Activated T-helper 2 cell treated with anti-CD3 and anti-CD28 coated beads, Interferon-gamma antibody, Interleukin-2, Interleukin-4, amounts not matched to agents 10 μg/mL and 5 μg/mL and 100 μg/mL, durations not matched to agents 14 hours and 24 hours and 36 hours (primary cell): ENCODE measurements around the gene STAC. TPM values are rescaled to one million over a fixed set of nuclear protein-coding genes. Genes with fewer than 3 reads are reported as not detected.

ENCODE experiments used
- DNase-seq: peaks from one replicate; pipeline ENCODE4 v3.0.0; 2021; ENCODE audit warnings: low spot score
- H3K27ac Mint-ChIP-seq: one replicate; pipeline ENCODE4 v1.8.0; 2021; ENCODE audit warnings: mixed read lengths
- H3K27me3 Mint-ChIP-seq: one replicate; pipeline ENCODE4 v1.8.0; 2021; ENCODE audit warnings: low read depth, mixed read lengths
- H3K36me3 Mint-ChIP-seq: one replicate; pipeline ENCODE4 v1.8.0; 2021; ENCODE audit warnings: low read depth, mixed read lengths
- H3K4me1 Mint-ChIP-seq: one replicate; pipeline ENCODE4 v1.8.0; 2021; ENCODE audit warnings: low read depth, mixed read lengths
- H3K4me3 Mint-ChIP-seq: one replicate; pipeline ENCODE4 v1.8.0; 2021; ENCODE audit warnings: low read depth, mild to moderate bottlenecking, moderate library complexity, mixed read lengths
- H3K9me3 Mint-ChIP-seq: one replicate; pipeline ENCODE4 v1.8.0; 2021; ENCODE audit warnings: mixed read lengths
- intact Hi-C: fragments of 100-400 bp; cut with micrococcal nuclease; formaldehyde crosslinking; loops from one replicate; pipeline ENCODE4 v1.15.1; 2023
- total RNA-seq: library from RNA; stranded (reverse); gene quantifications from 2 replicates; pipeline ENCODE4 v1.2.3, GENCODE V29; 2022

STAC gene
- total RNA-seq, result not detected in 2 replicates

DNA sequence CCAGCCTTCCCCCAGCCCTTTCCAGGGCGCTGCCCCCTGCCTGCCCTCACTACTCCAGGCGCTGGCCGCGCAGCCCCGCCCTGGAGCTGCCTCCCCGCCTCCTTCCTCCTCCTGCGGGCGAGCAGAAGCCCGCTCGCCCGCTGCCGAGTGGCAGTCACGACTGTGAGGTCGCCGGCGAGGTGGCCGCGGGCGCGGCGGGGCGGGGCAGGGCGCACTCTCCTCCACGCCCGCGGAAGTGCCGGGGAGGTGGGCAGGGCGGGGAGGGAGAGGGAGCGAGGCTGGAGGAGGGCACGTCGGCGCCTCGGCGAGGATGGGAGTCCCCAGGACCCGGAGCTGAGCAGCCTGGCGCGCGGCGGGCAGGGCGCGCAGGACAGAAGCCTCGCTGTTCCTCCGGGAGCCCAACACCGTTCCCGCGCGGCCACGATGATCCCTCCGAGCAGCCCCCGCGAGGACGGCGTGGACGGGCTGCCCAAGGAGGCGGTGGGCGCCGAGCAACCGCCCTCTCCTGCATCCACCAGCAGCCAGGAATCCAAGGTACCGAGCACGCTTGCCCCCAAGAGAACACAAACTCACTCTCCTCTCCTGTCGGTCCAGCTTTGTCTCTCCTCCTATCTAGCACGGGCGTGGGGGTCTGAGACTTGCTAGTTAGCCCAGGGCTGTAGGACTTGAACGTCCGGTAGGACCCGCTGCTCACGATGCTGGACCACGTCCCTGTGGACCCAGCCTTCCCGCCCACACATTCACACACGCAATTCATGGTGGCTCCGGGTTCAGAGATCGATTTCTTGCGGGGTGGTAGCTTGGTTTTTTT, at the start of gene STAC:
STAC (plus strand) TSS at position 284 of the 811 bp plus-strand sequence; CDS start at position 424, 140 bp downstream.
- DNase-seq, result peak; percentile 9
- Mint-ChIP-seq H3K27me3 (peaks cover 35% of the 10 kb centered on the region), H3K36me3 (no peaks in the 10 kb centered on the region), H3K9me3 (no peaks in the 10 kb centered on the region), H3K4me3 (peak within 1 kb of the TSS; percentile 40), H3K4me1 (peaks cover 3% of the 10 kb centered on the region), H3K27ac (no peak within 1 kb of the TSS)
- intact Hi-C loops, result no loop called here

DNA sequence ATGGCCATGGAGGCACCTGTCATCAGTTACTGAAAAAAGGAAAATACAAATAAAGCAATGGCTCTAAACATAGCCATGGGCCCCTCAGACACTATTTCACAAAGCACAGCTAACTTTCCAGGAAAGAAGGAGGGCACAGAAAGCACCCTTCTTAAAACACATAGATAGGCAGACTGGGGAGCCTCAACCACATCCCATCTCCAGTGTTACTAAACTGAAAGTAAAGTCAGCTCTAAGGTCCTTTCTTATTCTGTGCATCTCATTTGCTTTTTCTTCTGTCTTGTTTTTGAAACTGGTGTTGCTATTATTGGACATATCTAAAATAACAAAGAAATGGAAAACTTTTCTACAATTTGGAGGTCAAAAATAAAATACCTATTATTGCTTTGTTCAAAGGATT, 48.2 kb upstream of the STAC start:
- no peak overlapping the region for H3K27ac Mint-ChIP-seq
- H3K36me3 Mint-ChIP-seq, result no peaks in the 10 kb centered on the region
- no peaks in the 10 kb centered on the region for H3K4me1 Mint-ChIP-seq
- H3K27me3 Mint-ChIP-seq, result no peaks in the 10 kb centered on the region
- no peak for DNase-seq
- intact Hi-C loops, result no loop called here
- H3K4me3 Mint-ChIP-seq, result no peak overlapping the region
- H3K9me3 Mint-ChIP-seq, result no peaks in the 10 kb centered on the region

- DNase-seq, result no peak
- intact Hi-C loops, result no loop called here
Observed at GRCh38 chr3:36362216-36362615, 18.1 kb upstream of the STAC start.

GRCh38 chr3:36362973-36363372, 17.3 kb upstream of the STAC start:
- Mint-ChIP-seq H3K4me1 (no peaks in the 10 kb centered on the region), H3K27me3 (no peaks in the 10 kb centered on the region)

More at GRCh38 chr3:36362216-36362615, 18.1 kb upstream of the STAC start:
- Mint-ChIP-seq H3K27ac (no peak overlapping the region), H3K27me3 (no peaks in the 10 kb centered on the region), H3K4me3 (no peak overlapping the region), H3K4me1 (no peaks in the 10 kb centered on the region), H3K9me3 (no peaks in the 10 kb centered on the region), H3K36me3 (no peaks in the 10 kb centered on the region)

GRCh38 chr3:36364260-36364659, 16.0 kb upstream of the STAC start:
- Mint-ChIP-seq H3K27me3 (no peaks in the 10 kb centered on the region), H3K4me1 (no peaks in the 10 kb centered on the region), H3K27ac (no peak overlapping the region), H3K9me3 (no peaks in the 10 kb centered on the region), H3K36me3 (no peaks in the 10 kb centered on the region), H3K4me3 (no peak overlapping the region)
- intact Hi-C loops, result no loop called here
- no peak for DNase-seq

More at GRCh38 chr3:36362973-36363372, 17.3 kb upstream of the STAC start:
- no peak for DNase-seq
- no peak overlapping the region for H3K27ac Mint-ChIP-seq
- H3K4me3 Mint-ChIP-seq, result no peak overlapping the region
- H3K9me3 Mint-ChIP-seq, result no peaks in the 10 kb centered on the region
- H3K36me3 Mint-ChIP-seq, result no peaks in the 10 kb centered on the region
- intact Hi-C loops, result no loop called here

DNA sequence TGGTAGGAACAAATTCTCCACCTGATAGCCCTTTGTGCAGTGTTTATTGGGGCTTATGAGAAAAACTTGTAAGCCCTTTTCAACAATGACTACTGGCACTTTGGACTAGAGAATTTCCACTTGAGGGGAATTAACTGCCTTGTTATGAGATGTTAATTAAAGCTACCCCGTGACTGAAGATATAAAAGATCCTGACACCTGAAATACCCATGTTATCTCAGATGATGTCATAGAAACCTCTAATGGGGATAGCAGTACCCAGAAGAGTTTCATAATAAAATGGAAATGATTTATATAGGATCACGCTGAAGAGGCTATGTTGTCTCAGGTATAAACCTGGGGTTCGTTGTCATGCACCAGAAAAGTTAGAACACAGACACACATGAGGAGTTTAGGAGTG, 14.5 kb upstream of the STAC start:
- DNase-seq, result no peak
- no peaks in the 10 kb centered on the region for H3K27me3 Mint-ChIP-seq
- no peak overlapping the region for H3K4me3 Mint-ChIP-seq
- no peaks in the 10 kb centered on the region for H3K9me3 Mint-ChIP-seq
- intact Hi-C loops, result no loop called here
- no peaks in the 10 kb centered on the region for H3K4me1 Mint-ChIP-seq
- H3K27ac Mint-ChIP-seq, result no peak overlapping the region
- H3K36me3 Mint-ChIP-seq, result no peaks in the 10 kb centered on the region

- Mint-ChIP-seq H3K36me3 (no peaks in the 10 kb centered on the region), H3K4me3 (no peak overlapping the region), H3K4me1 (no peaks in the 10 kb centered on the region), H3K9me3 (no peaks in the 10 kb centered on the region), H3K27me3 (no peaks in the 10 kb centered on the region), H3K27ac (no peak overlapping the region)
- no peak for DNase-seq
- intact Hi-C loops, result no loop called here
Observed at GRCh38 chr3:36366308-36366707, 14.0 kb upstream of the STAC start.

DNA sequence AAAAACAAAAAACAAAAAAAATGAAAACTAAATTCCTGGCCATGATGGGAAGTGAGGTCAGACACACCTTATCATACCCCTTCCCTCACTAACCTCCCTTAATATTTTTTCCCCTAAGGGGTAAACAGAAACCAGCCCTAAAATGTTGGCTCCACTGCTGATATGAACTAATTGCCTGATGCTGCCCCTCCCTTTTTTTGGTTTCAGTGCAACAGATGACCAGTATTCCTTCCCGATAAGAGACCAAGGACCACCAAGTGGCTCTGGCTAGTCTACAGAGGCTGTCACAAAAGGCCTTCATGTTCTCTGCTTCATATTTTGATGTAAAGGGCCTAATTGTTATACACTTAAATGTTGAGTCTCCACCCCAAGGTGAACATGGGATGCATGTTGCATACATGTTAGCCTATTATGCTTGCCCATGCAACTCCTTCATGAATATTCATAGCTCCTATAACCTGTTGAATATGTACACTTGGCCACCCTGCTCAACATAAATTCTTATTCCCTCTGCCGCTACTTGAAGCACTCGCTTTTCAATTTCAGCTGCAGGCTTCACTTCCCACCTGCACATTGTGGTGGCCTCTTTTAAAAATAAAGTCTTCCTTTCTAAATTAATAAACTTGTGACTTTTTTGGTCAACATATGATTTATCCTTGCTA, 12.3 kb upstream of the STAC start:
- H3K36me3 Mint-ChIP-seq, result no peaks in the 10 kb centered on the region
- no peak overlapping the region for H3K4me3 Mint-ChIP-seq
- H3K27ac Mint-ChIP-seq, result no peak overlapping the region
- no peak for DNase-seq
- no peaks in the 10 kb centered on the region for H3K4me1 Mint-ChIP-seq
- H3K9me3 Mint-ChIP-seq, result no peaks in the 10 kb centered on the region
- intact Hi-C loops, result no loop called here
- H3K27me3 Mint-ChIP-seq, result no peaks in the 10 kb centered on the region

DNA sequence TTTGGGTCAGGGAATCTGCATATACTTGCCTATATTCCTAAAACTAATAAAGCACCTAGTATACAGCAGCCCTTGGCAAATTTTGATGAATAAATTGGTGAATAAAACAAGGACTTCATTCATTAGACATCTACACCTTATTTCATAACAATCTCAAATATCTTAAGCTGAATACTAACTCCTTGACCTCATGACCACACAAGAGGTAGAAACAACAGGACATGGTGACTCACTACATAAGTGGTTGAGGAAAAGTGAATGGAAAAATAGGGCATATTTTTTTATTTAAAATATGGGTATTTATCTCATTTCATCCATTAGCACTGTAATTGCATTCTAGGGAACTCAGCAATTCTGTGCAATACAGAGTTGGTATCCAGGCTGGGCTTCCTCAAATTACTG, 7.8 kb upstream of the STAC start:
- H3K27me3 Mint-ChIP-seq, result no peaks in the 10 kb centered on the region
- no peak for DNase-seq
- H3K9me3 Mint-ChIP-seq, result no peaks in the 10 kb centered on the region
- H3K4me1 Mint-ChIP-seq, result no peaks in the 10 kb centered on the region
- no peak overlapping the region for H3K27ac Mint-ChIP-seq
- H3K36me3 Mint-ChIP-seq, result no peaks in the 10 kb centered on the region
- intact Hi-C loops, result no loop called here
- no peak overlapping the region for H3K4me3 Mint-ChIP-seq

GRCh38 chr3:36373084-36373483, 7.2 kb upstream of the STAC start:
- H3K4me3 Mint-ChIP-seq, result no peak overlapping the region
- H3K4me1 Mint-ChIP-seq, result no peaks in the 10 kb centered on the region

DNA sequence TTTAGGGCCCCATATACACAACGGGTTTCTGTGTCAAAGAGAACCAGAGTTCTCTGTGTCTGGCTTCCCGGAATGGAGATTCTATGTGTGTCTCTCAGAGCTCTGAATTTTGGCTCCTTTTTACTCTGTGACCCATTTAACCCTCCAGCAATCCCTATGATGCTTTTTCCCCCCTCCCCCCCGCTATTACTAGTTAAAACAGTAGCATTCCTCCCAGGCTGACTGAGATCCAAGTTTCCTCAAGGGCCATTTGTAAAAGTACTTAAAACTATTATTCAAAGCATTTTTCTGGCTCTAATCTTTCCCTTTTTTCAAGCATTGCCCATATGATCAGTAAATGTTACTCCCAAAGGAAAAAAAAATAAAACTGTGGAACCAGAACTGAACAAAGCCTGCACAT, 6.6 kb upstream of the STAC start:
- H3K4me1 Mint-ChIP-seq, result no peaks in the 10 kb centered on the region
- H3K9me3 Mint-ChIP-seq, result no peaks in the 10 kb centered on the region
- H3K27ac Mint-ChIP-seq, result no peak overlapping the region
- H3K27me3 Mint-ChIP-seq, result peaks cover 6% of the 10 kb centered on the region
- H3K4me3 Mint-ChIP-seq, result no peak overlapping the region
- intact Hi-C loops, result no loop called here
- no peaks in the 10 kb centered on the region for H3K36me3 Mint-ChIP-seq
- DNase-seq, result no peak

More at GRCh38 chr3:36373084-36373483, 7.2 kb upstream of the STAC start:
- Mint-ChIP-seq H3K36me3 (no peaks in the 10 kb centered on the region), H3K9me3 (no peaks in the 10 kb centered on the region), H3K27ac (no peak overlapping the region), H3K27me3 (peaks cover 3% of the 10 kb centered on the region)
- intact Hi-C loops, result no loop called here
- DNase-seq, result no peak

DNA sequence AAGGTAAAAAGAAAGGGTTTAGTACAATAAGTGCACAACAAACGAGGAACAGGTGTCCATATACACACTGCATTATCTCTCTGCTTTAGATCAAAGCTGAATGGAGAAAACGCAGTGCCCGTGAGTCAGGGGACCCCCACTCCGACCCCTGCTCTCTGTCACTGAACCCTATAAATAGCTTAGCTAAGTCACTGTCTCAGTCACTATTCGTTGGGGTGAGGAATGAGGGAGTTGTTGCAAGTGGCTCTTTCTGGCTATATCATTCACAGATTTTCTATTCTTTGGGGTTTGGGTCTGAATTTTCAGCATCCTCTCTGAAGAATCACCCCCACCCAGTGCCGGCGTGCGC, 458 bp upstream of the STAC start:
- no peak for DNase-seq
- Mint-ChIP-seq H3K27me3 (peaks cover 35% of the 10 kb centered on the region), H3K27ac (no peak overlapping the region), H3K4me3 (no peak overlapping the region), H3K4me1 (peaks cover 3% of the 10 kb centered on the region), H3K9me3 (no peaks in the 10 kb centered on the region), H3K36me3 (no peaks in the 10 kb centered on the region)
- intact Hi-C loops, result no loop called here

- peaks cover 35% of the 10 kb centered on the region for H3K27me3 Mint-ChIP-seq
- no peak for DNase-seq
- H3K4me3 Mint-ChIP-seq, result no peak overlapping the region
- H3K36me3 Mint-ChIP-seq, result no peaks in the 10 kb centered on the region
- peaks cover 3% of the 10 kb centered on the region for H3K4me1 Mint-ChIP-seq
- H3K9me3 Mint-ChIP-seq, result no peaks in the 10 kb centered on the region
- no peak overlapping the region for H3K27ac Mint-ChIP-seq
- intact Hi-C loops, result no loop called here
Observed at GRCh38 chr3:36381311-36381956, 1.1 kb downstream of the STAC start.
